HG03457 (cell line): Measurements from ENCODE around the gene TYK2.
"Not testable (repeated sequence)": the region's sequence is repeated elsewhere in the genome, so short reads cannot be mapped to it uniquely, and the experiment has no call there.

Source experiments
- ATAC-seq: cut with Tn5 transposase; IDR thresholded peaks from one replicate; pipeline ENCODE4 v1.9.1; 2021; ENCODE audit warnings: moderate number of reproducible peaks; ENCODE audit not compliant: unreplicated experiment

Gene TYK2

GRCh38 chr19:10380313-10381102 is at the start of gene TYK2:
Gene TYK2, minus strand, starts transcription at chr19:10380572. Its CDS starts 2,166 bp downstream, at chr19:10378406.
- peak; percentile 71 for ATAC-seq

- no peak for ATAC-seq
These were observed 48.6 kb upstream of the TYK2 start for GRCh38 chr19:10428996-10429381.

- no peak for ATAC-seq
These were observed 46.8 kb upstream of the TYK2 start for GRCh38 chr19:10427169-10427568.

- ATAC-seq, result no peak
These were observed 43.8 kb upstream of the TYK2 start for GRCh38 chr19:10424011-10424637.

GRCh38 chr19:10422846-10423245 is 42.5 kb upstream of the TYK2 start:
- ATAC-seq, result no peak

GRCh38 chr19:10422046-10422461 is 41.7 kb upstream of the TYK2 start:
- no peak for ATAC-seq

GRCh38 chr19:10421240-10422045 is 41.1 kb upstream of the TYK2 start:
- no peak for ATAC-seq

GRCh38 chr19:10420444-10421239 is 40.3 kb upstream of the TYK2 start, which contains the start of gene PDE4A:
Gene PDE4A, plus strand, starts transcription at chr19:10420538. Its CDS starts 227 bp downstream, at chr19:10420765.
- no peak for ATAC-seq

- ATAC-seq, result no peak
These were observed 39.5 kb upstream of the TYK2 start for GRCh38 chr19:10419646-10420443.

GRCh38 chr19:10419200-10419645 is 38.9 kb upstream of the TYK2 start:
- ATAC-seq, result no peak

GRCh38 chr19:10418485-10419199 is 38.3 kb upstream of the TYK2 start:
- ATAC-seq, result no peak

GRCh38 chr19:10418235-10418484 is 37.8 kb upstream of the TYK2 start:
- ATAC-seq, result no peak

GRCh38 chr19:10417541-10418234 is 37.3 kb upstream of the TYK2 start:
- ATAC-seq, result no peak

- peak; percentile 41 for ATAC-seq
These were observed 36.2 kb upstream of the TYK2 start for GRCh38 chr19:10416380-10417257.

GRCh38 chr19:10416083-10416379 is 35.7 kb upstream of the TYK2 start:
- no peak for ATAC-seq

GRCh38 chr19:10412257-10412977 is 32.0 kb upstream of the TYK2 start:
- ATAC-seq, result no peak

- ATAC-seq, result not testable (repeated sequence)
These were observed 30.9 kb upstream of the TYK2 start for GRCh38 chr19:10411224-10411623.
